Heart left ventricle (tissue), 16 donors: ENCODE results near the gene AGR2. TPM values are rescaled to one million over a fixed set of nuclear protein-coding genes. Genes with fewer than 3 reads are reported as not detected.

ENCODE experiments used
- ATAC-seq, 4 donors: fragments of 200-7000 bp; cut with Tn5 transposase; one replicate each; pipeline ENCODE4 v1.9.1; 2020 to 2022; ENCODE audit warnings: moderate library complexity in 4 of 4, mild to moderate bottlenecking in 3 of 4, moderate number of reproducible peaks in 1 of 4
- DNase-seq, 5 donors: peaks; one replicate each; pipeline ENCODE4 v3.0.0-alpha.2; 2020
- H3K27ac ChIP-seq, 12 donors: fragments of 200-600 bp; sonication (generic) in 4 of 12; one replicate each; pipeline versions ENCODE4 v1.5.0 to v1.8.0; 2016 to 2022; ENCODE audit warnings: mild to moderate bottlenecking in 2 of 12
- H3K27me3 ChIP-seq, 9 donors: fragments of 200-600 bp; sonication (generic) in 2 of 9; one replicate each; pipeline versions ENCODE4 v1.5.1 to v1.8.0; 2016 to 2022; ENCODE audit warnings: mild to moderate bottlenecking in 3 of 9
- H3K36me3 ChIP-seq, 9 donors: fragments of 200-600 bp; sonication (generic) in 2 of 9; one replicate each; pipeline versions ENCODE4 v1.5.0 to v1.8.0; 2018 to 2022; ENCODE audit warnings: mild to moderate bottlenecking in 2 of 9
- H3K4me1 ChIP-seq, 12 donors: fragments of 200-600 bp; sonication (generic) in 4 of 12; one replicate each; pipeline versions ENCODE4 v1.5.0 to v1.8.0; 2016 to 2022; ENCODE audit warnings: mild to moderate bottlenecking in 3 of 12
- H3K4me3 ChIP-seq, 12 donors: fragments of 200-600 bp; sonication (generic) in 4 of 12; one replicate each; pipeline versions ENCODE4 v1.5.0 to v1.8.0; 2017 to 2022; ENCODE audit warnings: mild to moderate bottlenecking in 9 of 12, moderate library complexity in 4 of 12
- H3K9me3 ChIP-seq, 12 donors: fragments of 200-600 bp; sonication (generic) in 4 of 12; one replicate each; pipeline versions ENCODE4 v1.5.0 to v1.8.0; 2016 to 2022; ENCODE audit warnings: mild to moderate bottlenecking in 1 of 12
- CTCF ChIP-seq, 12 donors: fragments of 200-600 bp; sonication (generic) in 4 of 12; IDR thresholded peaks; one replicate each; pipeline versions ENCODE4 v1.5.0 to v1.8.0; 2018 to 2022; ENCODE audit warnings: antibody characterized with exemption in 12 of 12, mild to moderate bottlenecking in 5 of 12
- POLR2A ChIP-seq, 2 donors: fragments of 450-650 bp; IDR thresholded peaks; one replicate each; pipeline ENCODE4 v1.6.1; 2017; ENCODE audit warnings: antibody characterized with exemption in 2 of 2, mild to moderate bottlenecking in 2 of 2, moderate library complexity in 2 of 2
- WGBS, 4 donors: extraction: QIAGEN DNeasy Blood & Tissue Kit in 2 of 4; methylation state at CpG; one replicate each; pipeline versions ENCODE4 v1.1.5 to v1.1.7; 2013 to 2018; 5-methylcytosine and 5-hydroxymethylcytosine counted together
- intact Hi-C, 10 donors: fragments of 100-400 bp; cut with DNase I; formaldehyde crosslinking; loops; one replicate each; pipeline versions ENCODE4 v1.11.1 to v1.14.2; 2022
- polyA plus RNA-seq, 2 donors: library from polyadenylated mRNA; stranded (reverse); fragments of 200-250 nt; gene quantifications; one replicate each; pipeline ENCODE4 v1.2.3, GENCODE V29; 2013
- total RNA-seq, 9 donors: library from RNA; depleted of rRNA in 2 of 9; stranded (reverse); fragments of >200 nt in 2 of 9; fragmentation: NEBNext Ultra II Directional in 3 of 9; extraction: Animal tissue kit (Norgen Biotek cat#: 25700) in 3 of 9; gene quantifications; one replicate each; pipeline versions ENCODE4 v1.1.0 to v1.2.4, GENCODE V29; 2016 to 2023
- donor health status: ischemic (EF 13 %, LVEDD 7.1; RV severe dilation, severe dysfunction).
- donor health status: healthy with polysubstance abuse.
- donor health status: DM: no; HTN: yes; CAD: no.
- donor health status: DM: no; HTN: no; CAD: no.
- donor health status: ischemic (EF 25% LVEDD 6.9; RV normal size, moderate dysfunction).
- donor health status: ischemic (EF 25% LVEDD 5.7; RV mildly dilated, moderate dysfunction).
- donor health status: healthy.
- donor health status: DM: yes; HTN: yes; CAD: no.
- donor health status: ischemic (EF 35%, LVEDD 5.7; RV mildly dilated, moderate dysfunction).
- donor health status: nonischemic (EF 11% LVEDD 7.7; RV severe dilation, severe dysfunction).
- donor health status: DM: yes; HTN: yes; CAD: no.
- donor health status: PGD.
- donor health status: ischemic (EF 29% LVEDD 5.4; RV normal size, mild dysfunction).
- donor health status: nonischemic (EF 23%, LVEDD 6.1; RV moderate dilation, normal function).

AGR2 gene
- total and polyA plus RNA-seq, 11 donors = 0.37 TPM; not detected in 10

GRCh38 chr7:16753932-16754855, 50.6 kb downstream of the AGR2 start:
- Histone ChIP-seq H3K4me1 (peaks cover 0 to 24% (median 5%) of the 10 kb centered on the region in 12 donors), H3K4me3 (peak overlapping the region; percentile 70 to 92 (median 76)), H3K27ac (peak overlapping the region; percentile 9 to 82 (median 69)), H3K27me3 (no peaks in the 10 kb centered on the region), H3K36me3 (no peaks in the 10 kb centered on the region), H3K9me3 (no peaks in the 10 kb centered on the region)
- DNase-seq (peak; percentile 38 to 72 (median 47)), ATAC-seq (peak in 3 of 4 donors; percentile 57 to 67 (median 67))
- 4 to 6% (median 5%) methylated on average over 46 to 58 of the region's 58 CpGs for WGBS, 4 donors
- intact Hi-C loops = no loop called here
- TF ChIP-seq POLR2A (IDR thresholded peaks at IDR 0.05) (no peak), CTCF (IDR thresholded peaks at IDR 0.05) (no peak)

DNA sequence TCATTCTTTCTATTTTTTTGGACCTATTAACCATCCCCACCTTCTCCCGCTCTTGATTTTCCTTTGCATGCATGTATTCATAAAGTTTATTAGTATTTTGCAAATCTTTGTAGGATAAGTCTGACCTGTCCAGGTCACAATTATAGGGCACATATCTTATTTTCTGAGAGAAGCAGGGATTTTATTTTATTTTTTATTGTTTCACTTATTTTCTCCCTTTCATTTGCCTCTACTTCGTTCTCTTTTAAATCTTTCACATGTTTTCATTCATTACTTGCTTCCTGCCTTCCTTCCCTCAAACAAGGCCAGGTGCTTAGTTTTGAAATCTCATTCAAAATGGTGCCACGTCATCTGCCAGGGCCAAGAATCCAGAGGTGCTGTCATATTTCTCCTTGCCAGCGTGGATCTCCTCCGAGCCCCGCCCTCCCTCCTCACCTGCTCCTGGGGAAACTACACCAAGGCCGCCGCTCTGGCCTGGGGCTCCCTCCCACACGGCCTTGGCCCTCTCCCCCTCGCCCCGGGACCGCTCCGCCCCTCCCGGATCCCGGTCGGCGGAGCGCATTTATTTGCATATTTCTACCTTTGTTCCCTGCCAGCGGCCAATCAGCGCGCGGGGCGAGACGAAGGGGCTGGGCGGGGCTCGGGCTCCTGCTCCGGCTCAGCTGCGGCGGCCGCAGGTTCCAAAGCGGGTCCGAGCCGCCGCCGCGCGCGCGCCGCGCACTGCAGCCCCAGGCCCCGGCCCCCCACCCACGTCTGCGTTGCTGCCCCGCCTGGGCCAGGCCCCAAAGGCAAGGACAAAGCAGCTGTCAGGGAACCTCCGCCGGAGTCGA, 51.5 kb downstream of the AGR2 start, which contains the start of gene TSPAN13:
TSPAN13 (plus strand) TSS at position 654 of the 830 bp plus-strand sequence. CDS start 213 bp downstream, outside the sequence.
- Histone ChIP-seq H3K4me1 (peaks cover 0 to 21% (median 5%) of the 10 kb centered on the region in 12 donors), H3K4me3 (peak within 1 kb of the TSS; percentile 70 to 92 (median 76)), H3K9me3 (no peaks in the 10 kb centered on the region), H3K36me3 (no peaks in the 10 kb centered on the region), H3K27me3 (no peaks in the 10 kb centered on the region), H3K27ac (peak within 1 kb of the TSS; percentile 9 to 82 (median 69))
- peak; percentile 85 to 97 (median 94) for ATAC-seq
- 4 to 12% (median 5%) methylated on average over 16 to 48 of the region's 48 CpGs for WGBS, 4 donors
- TF ChIP-seq POLR2A (IDR thresholded peaks at IDR 0.05) = peak in 1 of 2 donors; percentile 77
- TF ChIP-seq CTCF (IDR thresholded peaks at IDR 0.05) = no peak
- DNase-seq = peak; percentile 73 to 90 (median 85)
- intact Hi-C loops = no loop called here

DNA sequence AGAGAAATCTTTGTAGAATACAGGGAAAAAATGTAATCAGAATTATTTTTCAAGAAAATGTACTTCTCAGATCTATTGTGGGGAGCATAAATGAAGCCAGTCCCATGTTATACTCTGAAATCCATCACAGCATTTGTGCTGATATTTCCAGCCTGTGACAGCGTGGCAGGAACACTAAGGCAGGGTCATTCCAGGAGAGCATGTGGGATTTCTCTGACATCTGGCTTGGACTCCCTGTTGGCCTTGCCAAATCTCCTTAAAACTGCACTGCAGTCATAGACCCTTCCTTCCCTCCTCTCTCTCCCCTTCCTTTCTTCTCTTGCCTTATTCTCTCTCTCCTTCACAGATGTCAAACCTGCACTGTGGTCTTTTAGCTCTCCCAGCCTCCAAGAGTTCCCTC, 57.7 kb downstream of the AGR2 start:
- H3K27ac ChIP-seq = peak overlapping the region in 1 of 12 donors; percentile 19
- intact Hi-C loops = loop anchor here in 1 of 10 donors (5.0 kb wide), 1 partner anchor 100 kb away; the partner anchor contains the start of genes ANKMY2 and BZW2
- H3K27me3 ChIP-seq = no peaks in the 10 kb centered on the region
- TF ChIP-seq POLR2A (IDR thresholded peaks at IDR 0.05) (no peak), CTCF (IDR thresholded peaks at IDR 0.05) (no peak)
- 0 to 11% (median 3%) methylated on average over 1 of the region's 1 CpG for WGBS, 4 donors
- ATAC-seq (peak; percentile 86 to 91 (median 90)), DNase-seq (peak in 4 of 5 donors; percentile 43 to 64 (median 48))
- H3K9me3 ChIP-seq = no peaks in the 10 kb centered on the region
- no peaks in the 10 kb centered on the region for H3K36me3 ChIP-seq
- no peak overlapping the region for H3K4me3 ChIP-seq
- peaks cover 0 to 34% (median 15%) of the 10 kb centered on the region in 12 donors for H3K4me1 ChIP-seq
